CD4-positive, alpha-beta T cell treated with Interleukin-21 for 1 hour (primary cell): Measurements from ENCODE around the gene NUDT8.
"Not testable (repeated sequence)": the region's sequence is repeated elsewhere in the genome, so short reads cannot be mapped to it uniquely, and the experiment has no call there.

Experiments used
- DNase-seq: peaks from one replicate; pipeline ENCODE4 v3.0.0-alpha.2; 2020

The NUDT8 gene, protein sequence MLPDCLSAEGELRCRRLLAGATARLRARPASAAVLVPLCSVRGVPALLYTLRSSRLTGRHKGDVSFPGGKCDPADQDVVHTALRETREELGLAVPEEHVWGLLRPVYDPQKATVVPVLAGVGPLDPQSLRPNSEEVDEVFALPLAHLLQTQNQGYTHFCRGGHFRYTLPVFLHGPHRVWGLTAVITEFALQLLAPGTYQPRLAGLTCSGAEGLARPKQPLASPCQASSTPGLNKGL

DNA sequence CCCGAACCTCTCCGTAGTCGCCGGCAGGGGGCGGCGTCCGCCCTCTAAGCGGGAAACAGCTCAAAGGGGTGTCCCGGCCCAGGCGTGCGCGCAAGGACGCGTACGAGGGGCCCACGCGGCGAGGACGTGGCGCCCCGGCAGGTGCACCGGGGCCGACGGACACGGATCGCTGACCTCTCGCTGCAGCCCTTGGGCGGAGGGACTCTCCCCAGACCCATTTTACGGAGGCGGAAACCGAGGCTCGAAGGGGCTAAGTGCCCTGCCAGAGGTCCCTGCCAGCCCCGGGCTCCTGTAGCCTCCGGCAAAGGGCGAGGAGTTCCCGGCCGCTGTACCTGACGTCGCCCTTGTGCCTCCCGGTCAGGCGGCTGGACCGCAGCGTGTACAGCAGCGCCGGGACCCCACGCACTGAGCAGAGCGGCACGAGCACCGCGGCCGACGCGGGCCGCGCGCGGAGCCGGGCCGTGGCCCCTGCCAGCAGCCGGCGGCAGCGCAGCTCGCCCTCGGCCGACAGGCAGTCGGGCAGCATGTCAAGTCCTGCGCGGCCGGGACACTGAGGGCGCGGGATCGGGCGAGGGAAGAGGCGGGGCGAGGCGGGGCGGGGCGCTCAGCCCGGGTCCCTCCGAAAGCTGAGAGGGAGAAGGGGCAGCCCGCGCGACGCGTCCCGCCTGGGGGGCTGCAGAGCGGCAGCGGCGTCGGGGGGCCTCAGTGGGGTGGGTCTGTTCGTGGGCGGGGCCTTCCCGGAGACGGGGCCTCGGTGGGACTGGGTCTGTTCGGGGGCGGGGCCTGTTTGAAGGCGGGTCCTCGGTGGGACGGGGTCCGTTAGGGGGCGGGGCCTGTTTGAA is at the start of gene NUDT8:
TSS of gene NUDT8 (minus strand) at position 552 of the 842 bp plus-strand sequence. CDS start at position 526, 26 bp downstream.
- DNase-seq = peak; percentile 89

DNA sequence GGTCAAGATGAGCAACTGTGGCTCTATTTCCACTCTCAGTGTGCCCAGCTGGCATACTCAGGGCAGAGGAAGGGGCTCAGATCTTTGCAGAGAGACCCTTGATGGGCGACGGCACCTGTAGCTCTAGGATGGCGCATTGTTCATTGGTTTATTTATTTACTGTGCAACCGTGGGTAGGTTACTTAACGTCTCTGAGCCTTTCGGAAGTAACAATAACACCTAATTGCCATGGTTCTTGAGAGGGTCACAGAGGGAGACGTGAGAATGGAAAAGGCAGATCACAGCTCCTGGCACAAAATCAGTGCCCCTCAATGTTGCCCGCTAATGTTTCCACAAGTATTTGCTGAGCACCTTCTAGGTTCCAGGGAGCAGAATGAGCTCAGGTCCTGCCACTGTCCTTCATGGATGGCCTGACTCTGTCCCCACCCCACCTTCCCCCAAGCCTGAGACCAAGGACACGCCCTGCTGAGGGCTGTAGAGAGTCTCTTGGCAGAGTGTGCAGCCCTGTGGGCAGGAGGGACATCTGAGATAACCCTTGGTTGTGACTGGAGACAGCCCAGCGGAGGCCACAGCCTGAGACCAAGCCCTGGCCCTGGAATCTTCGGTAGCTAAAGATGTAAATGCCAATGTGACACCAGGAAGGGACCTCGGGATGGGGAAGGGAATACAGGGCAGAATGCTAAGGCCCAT is 45.5 kb upstream of the NUDT8 start:
- no peak for DNase-seq

DNA sequence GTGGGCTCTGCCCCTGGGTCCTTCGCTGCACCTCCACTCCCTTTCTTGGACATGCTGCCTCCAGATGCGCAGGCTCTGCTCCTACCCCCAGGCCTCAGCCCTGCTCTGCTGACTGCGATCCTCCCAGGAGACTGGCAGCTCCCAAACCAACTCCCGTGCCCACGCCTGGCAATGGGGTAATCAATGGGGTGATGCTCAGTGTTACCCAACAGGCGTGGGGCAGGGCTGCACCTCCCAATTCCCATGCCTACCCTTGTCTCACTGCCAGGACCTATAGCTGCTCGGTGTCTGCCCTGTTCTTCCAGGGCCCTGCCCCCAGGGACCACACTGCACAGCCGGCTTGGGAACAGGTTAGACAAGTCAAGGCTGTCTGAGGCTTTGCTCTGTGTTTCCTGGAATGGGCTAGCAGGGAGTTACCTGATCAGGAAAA is 44.7 kb upstream of the NUDT8 start, which contains the start of gene ALDH3B2:
TSS of gene ALDH3B2 (minus strand) at position 182 of the 430 bp plus-strand sequence. CDS start 7,688 bp downstream, outside the sequence.
- DNase-seq = no peak

DNA sequence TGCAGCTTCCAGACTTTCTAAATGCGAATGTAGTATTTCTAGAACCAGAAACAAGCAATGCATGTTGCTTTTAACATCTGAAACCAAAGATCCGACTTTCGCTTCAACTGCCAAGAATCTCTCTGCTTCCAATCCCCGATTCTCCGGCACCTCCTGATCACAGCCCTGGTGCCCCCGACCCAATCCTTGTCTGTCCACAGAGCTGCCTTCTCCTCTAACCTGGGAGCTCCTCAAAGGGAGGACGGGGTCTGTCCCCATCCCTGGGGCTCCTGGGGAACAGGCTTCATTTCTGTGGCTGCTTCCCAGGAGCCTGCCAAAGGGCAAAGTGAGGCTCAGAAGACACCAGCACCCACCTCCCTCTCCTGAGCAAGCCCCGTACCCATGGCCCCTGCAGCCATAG is 44.2 kb upstream of the NUDT8 start:
- no peak for DNase-seq

DNA sequence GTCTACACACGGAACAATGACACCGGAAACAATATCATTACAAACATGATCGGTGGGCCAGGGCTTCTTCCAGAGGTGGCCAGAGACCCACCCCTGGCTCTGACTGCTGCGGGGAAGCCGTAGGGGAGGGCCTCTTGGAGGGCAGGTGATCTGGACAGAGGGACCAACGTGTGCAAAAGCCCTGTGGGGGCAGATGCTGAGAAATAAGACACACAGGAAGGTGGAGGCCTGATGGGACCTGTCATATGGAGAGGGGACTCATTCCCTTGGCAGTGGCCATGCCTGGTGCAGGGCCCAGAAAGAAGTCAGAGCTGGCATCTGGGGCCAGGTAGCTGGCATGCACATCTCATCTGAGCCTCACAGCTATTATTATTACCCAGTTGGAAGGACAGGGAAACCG is 43.6 kb upstream of the NUDT8 start:
- DNase-seq = no peak

DNA sequence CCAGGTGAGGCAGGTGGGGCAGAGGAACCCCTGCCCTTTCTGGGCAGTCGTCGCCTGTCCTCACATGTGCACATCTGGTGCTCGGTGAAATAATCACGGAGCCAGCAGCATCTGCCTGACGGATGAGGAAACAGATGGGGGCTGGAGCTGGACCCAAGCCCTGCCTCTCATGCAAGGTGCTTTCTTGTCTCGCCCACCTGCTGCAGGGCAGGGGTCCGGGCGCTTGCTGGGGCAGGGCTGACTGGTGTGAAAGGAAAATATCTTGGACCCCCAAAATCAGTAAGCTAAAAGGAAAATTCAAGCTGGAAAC is 41.4 kb upstream of the NUDT8 start:
- DNase-seq = no peak

DNA sequence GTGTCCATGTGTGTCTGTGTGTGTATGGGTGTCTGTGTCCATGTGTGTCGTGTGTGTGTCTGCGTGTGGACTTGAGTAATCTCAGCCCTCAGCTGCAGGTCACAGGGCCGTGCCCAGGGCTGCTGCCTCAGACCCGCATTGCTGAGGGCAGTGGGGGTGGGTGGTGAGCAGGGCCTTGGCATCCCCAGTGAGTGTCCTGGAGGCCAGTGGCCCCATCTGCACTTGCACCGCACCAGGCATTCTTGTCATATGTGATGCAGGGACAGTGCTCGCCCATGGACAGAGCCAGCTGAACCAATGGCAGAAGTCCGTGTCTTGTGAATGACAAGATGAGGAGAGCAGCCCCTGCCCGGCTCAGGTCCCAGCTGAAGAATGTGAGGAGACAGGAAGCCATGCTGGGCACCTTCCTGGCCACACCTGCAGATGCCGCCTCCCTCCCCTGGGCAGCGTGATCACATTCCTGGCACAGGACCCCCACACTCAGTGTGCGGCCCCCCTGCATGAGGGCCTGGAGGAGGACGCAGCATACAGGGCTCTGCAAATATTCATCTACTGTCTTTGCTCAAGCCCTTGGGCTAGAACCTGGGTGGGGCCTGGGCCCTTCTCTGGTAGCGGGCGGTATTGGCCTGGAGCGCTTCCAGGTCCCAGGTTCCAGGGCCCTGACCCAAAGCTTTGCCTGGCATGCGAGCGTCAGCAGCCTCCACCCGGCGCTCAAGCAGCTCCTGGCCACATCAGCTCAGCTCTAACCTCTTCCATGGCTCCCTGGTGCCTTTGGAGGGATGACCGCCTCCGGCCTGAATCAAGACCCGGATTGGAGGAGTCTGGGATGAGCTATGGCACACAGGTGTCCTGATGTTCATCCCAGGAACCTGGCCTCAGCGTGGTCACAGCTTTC is 40.8 kb upstream of the NUDT8 start:
- no peak for DNase-seq

DNA sequence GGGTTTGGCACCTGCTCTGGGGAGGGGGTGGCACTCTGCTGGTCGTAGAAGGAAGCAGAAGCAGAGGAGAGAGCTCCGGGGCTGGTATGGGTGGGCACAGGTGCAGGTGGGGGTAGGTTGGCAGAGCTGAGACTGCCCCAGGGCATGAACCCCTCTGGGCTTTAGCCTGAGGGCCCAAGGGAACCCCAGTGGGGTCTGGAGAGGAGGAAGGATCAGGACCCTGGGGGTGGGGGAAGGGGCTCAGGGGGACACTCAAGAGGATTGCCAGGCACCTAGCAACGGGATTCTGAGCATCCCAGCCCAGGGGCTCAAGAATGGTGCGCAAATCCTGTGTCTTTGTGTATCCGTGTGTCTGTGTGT is 38.4 kb upstream of the NUDT8 start:
- DNase-seq = no peak

DNA sequence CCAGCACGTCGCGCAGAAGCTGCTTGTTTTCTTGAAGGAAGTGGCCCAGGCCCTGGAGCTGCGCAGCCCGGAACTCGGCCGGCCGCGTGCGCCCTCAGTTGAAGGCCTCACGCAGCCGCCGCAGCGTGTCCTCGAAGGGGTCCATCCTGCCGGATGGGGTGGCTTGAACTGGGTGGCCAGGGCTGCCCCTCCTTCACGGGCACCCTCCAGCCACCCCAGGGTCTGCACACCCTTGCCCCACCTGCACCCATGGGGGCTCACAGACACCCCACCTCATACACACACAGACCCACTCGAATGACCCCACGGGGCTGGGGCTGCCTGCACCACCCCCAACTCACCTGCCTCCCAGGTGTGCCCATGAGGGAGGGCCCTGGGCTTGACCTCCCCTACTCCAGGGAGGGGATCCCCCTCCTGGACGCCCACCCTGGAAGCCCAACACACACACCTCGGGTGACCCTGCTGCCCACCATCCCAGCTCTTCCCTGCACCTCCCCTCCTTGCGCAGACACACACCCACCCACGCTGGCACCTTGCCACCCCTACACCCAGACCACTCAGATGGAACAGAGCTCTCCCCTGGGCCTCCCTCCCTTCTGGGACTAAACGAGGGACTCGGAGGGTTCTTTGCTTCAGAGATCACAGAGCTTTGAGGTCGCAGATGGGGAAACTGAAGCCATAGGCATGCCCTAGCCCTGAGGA is 37.9 kb upstream of the NUDT8 start:
- DNase-seq = no peak

DNA sequence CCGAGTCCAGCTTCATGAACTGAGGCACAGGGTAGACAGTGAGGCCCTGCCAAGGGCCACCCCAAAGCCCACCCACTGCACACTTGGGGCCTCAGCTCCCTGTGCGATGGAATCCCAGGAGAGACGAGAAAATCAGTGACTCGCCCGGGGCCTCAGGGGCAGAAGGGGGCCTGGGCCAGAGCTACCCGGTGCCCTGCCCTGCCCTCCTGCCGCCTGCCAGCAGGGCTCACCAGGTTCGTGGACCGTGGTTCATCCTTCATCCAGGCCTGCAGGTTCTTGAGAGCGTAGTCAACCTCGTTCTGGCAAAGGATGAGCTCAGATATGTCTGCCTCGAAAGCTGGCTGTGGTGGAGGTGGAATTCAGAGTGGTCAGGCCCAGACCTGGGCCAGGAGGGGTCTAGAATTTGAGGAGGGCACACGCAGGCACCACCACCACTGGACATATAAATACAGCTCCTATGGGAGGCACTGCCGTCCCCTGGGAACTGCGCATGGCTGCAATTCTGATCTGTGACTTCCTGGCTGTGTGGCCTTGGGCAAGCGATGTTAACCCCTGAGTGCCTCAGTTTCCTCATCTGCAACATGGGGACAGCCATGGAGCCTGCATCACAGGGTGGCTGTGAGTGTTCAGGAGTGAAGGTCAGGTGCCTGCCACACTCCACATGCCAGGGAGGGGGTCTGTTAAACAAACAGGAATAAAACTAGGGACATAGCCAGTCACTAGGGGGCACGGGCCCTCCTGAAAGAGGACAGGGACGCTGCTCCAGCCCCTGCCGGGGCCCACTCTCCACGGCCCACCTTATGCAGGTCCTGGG is 37.1 kb upstream of the NUDT8 start:
- DNase-seq = no peak

DNA sequence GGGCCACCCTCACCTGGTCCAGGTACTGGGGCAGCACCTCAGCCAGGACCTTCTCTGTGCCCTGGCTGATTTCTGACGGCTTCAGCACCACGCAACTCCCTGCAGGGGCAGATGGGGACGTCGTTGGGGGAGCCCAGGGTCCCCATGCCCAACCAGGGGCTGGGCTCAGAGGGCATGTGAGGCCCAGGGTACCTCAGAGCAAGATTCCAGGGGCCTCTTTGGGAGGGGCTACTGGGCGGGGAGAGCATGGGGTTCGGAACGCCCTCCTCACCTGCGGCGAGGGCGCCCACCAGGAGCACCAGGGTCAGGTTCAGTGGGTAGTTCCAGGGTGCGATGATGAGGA is 36.5 kb upstream of the NUDT8 start:
- no peak for DNase-seq

DNA sequence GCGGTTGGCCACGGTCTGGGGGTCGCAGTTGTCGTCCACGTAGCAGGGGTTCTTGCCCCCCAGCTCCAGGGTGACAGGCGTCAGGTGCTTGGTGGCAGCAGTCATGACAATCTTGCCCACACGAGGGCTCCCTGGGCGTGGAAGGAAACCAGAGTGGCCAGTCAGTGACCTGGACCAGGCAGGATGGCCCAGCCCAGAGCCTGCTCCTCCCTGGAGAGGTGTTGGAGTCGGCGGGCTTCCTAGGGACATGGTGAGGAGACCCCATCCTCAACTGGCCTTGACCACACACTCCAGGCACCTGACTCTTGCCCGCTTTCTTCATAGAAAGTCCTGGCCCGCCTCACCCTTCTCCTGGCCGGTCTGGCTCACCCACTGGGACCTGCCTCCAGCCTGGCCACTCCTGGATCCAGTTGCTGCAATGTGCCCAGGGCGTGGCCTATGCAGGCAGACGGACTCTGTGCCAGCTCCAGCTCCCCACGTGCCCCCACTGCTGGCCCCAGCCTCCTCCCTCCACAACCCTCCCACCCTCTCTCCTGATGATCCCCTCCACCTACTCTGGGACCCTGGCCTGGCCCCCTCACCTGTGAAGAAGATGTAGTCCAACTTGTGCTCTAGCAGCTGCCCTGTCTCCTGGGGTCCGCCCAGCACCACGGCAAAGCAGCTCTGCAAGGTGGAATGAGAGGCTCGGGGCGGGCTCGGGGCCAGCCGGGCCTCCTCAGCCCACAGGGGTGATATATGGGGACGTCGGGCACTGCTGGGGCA is 36.0 kb upstream of the NUDT8 start:
- DNase-seq = no peak

DNA sequence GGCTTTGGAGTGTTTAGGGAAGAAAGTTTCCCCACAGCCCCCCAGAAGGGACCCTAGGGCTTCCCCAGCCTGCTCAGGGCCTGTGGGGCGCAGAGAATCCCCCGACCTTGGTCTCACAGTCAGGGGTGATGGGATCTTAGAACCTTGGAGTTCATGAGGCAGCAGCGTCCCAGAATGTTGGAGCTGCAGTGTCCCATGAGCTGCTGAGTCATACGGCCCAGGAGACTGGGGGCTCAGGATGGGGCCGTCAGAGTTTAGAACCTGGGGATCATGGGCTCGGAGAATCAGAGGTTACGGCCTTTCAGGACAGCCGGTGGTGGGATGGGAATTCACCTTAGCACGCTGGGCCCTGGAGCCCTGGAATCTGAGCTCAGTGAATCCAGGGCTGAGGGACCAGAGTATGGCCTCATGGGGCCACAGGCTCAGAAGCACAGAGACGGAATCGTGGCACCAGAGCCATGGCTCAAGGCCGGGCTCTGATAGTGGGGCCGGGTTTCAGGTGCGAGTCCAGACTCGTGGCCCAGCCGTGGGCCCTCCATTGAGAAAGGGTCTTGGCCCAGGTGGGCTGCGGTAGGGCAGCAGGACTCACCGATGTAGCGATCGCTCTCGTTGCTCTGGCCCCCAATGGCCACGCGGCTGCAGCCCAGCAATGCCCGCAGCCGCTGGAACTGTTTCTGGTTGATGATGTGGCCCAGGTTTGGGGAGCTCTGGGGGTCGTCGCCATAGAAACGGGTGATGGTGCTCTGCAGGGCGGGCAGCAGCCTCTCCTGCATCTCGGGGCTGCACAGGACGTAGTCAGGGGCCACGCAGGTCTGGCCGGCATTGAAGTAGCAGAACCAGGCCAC is 35.2 kb upstream of the NUDT8 start:
- no peak for DNase-seq

DNA sequence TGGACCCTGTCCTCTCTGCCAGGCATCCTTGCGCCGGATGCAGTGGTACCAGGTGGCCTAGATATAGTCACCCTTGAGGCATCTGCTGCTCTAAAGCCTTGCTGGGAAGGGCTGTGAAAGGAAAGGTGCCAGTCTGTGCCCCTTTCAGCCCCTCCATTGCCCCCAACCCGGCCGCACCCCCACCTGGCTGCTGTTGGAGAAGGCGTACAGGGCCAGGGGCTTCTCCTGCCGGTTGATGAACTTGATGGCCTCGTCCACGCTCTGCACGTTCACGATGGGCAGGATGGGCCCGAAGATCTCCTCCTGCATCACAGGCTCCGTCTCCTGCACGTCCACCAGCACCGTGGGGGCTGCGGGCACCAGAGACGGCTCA is 34.5 kb upstream of the NUDT8 start:
- DNase-seq = no peak

DNA sequence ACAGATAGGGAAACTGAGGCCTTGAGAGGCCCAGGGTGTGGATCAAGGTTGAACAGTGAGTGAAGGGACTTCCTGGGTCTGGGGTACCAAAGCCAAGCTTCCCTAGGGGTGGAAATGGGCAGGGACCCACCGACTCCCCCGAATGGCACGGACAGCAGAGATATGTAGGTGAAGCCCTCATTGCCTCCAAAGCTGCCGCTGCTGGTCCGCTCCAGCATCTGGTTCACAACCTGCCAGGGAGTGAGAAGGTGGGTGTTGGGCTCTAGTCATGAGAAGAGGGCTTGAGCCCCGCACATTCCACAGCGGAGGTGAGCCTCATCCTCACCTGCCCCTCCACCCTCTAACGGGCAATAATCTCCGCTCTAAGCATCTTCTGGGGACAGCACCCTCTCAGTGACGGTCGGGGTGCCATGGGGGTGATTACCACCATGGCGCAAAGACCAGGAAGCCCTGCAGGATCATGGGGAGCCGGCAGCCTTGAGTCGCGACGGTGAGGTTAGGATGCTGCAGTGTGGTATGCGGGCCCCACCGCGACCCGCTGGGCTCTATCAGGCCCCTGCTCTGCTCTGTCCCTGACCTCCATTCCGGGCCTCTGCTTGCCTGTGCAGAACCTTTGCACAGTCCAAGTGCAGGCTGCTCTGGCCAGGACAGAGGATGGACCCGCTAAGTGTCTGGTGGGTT is 33.9 kb upstream of the NUDT8 start:
- DNase-seq = no peak

DNA sequence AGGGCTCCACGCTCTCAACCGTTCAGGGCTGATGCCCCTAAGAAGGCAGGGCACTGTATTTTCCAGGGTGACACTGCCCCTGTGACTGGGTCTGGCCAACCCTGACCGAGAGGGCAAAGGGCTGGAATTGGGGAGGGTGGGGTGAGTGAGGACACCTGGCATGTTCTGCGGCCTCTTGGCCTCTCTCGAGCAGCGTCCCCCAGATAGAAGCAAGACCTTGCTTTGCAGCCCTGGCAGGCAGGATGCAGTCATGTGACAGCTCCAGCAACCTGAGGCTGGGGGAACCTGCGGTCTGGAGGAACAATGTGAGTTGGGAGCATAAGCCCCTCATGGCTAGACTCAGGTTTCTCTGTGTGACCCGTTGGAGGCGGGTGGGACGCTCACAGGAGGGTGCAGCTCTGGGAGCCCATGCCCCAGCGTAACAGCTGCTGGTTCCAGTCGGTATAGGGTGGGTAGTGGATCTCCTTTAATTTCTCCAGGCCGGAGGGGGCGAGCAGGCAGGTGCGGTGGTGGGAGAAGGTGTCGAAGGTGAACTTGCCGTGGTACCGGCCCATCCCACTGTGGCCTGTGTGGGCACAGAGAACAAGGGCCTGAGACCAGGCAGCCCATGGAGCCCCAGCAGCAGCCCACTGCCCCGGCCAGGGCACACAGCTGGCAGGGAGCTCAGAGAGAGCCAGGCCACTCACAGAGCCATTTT is 33.2 kb upstream of the NUDT8 start:
- no peak for DNase-seq

DNA sequence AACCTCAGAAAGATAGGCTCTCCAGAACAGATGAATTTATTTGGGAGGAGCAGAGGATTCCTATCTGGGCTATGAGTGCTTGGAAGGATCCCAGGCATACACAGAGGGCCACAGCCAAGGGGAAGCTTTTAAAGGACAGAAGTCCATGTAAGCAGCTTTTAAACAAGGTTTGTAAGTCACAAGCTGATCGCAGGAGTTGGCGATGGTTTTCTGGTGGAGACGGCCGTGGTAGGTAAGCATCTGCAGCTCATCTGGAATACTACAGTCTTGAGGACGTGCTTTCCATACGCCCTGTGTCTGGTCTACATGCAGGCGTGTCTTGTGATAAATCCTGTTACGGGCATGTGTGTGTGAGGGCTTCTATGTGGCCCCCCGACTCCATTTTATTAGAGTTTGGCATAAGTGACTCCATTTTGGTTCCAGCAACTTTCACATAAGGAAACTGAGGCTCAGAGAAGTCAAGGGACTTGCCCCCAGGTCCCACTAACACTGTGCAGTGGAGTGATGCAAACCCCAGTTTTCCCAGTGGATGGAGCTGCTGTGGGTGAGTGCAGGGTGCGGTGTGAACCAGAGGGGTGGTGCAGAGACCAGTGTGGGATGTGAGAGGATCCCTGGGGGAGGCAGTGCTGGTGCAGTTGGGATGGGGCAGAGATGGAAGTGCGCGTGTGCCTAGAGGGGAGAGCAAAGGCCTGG is 32.6 kb upstream of the NUDT8 start:
- DNase-seq = no peak

DNA sequence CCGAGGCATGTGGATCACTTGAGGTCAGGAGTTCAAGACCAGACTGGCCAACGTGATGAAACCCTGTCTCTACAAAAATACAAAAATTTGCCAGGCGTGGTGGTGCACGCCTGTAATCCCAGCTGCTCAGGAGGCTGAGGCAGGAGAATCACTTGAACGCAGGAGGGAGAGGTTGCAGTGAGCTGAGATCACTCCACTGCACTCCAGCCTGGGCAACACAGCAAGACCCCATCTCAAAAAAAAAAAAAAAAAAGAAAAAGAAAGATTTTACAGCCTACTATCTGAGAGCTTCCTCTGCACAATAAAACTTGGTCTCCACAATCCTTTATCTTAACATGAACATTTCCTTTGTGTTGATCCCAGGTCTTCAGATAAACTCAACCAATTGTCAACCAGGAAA is 31.0 kb upstream of the NUDT8 start:
- not testable (repeated sequence) for DNase-seq
